HTERT RPE-1 (cell line): ENCODE data around the gene EFNA5.
"Not testable (repeated sequence)": the region's sequence is repeated elsewhere in the genome, so short reads cannot be mapped to it uniquely, and the experiment has no call there.

ENCODE experiments used
- in situ Hi-C: fragments of 300-500 bp; cut with MboI; formaldehyde crosslinking; loops from 4 replicates; pipeline ENCODE4 v1.14.3; 2020; ENCODE audit warnings: low sequenced_read_pairs

Gene EFNA5

GRCh38 chr5:107437986-107438510 is 232.7 kb downstream of the EFNA5 start:
- in situ Hi-C loops: no loop called here

GRCh38 chr5:107437154-107437553 is 233.6 kb downstream of the EFNA5 start:
- in situ Hi-C loops: no loop called here

GRCh38 chr5:107436201-107436600 is 234.5 kb downstream of the EFNA5 start:
- in situ Hi-C loops: no loop called here

GRCh38 chr5:107435061-107435460 is 235.7 kb downstream of the EFNA5 start:
- in situ Hi-C loops: no loop called here

- in situ Hi-C loops: not testable (repeated sequence)
These were observed 237.1 kb downstream of the EFNA5 start for GRCh38 chr5:107433646-107434045.

DNA sequence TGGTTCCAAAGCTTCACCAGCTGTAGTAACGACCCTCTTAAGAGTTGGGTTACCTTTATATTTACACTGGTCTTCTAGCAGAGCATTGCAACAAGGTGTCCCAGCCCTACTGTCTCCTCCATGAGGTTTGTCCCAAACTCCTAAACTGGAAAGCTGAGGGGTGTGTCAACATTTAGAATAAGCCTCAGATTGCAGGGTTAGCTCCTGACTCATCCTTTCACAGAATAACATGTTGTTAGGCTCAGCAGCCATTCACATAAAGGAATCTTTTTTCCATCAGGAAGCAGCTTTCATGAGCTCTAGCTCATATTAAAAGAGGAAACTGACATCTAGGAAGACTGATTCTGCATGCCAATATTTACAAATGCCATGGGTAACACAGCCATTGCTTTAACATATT is 238.7 kb downstream of the EFNA5 start:
- in situ Hi-C loops: no loop called here

DNA sequence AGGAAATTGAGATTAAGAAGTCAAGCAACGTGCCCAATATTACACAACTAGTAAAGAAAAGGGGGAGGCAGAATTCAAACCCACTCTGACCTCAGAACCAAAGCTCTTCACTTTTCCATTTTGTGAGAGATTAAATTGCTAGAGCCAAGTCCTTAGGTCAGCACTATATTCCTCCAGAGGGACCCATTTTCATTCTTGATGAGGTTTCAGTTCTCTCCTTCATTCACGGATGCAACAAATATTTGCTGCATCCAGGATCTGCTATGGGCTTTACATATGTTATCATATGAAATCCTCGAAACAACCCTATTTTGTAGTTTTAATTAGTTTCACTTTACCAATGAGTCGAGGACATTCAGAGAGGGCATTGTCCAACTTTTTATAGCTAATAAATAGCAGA is 239.2 kb downstream of the EFNA5 start:
- in situ Hi-C loops: no loop called here

GRCh38 chr5:107430071-107430625 is 240.6 kb downstream of the EFNA5 start:
- in situ Hi-C loops: no loop called here

GRCh38 chr5:107428303-107428813 is 242.4 kb downstream of the EFNA5 start:
- in situ Hi-C loops: no loop called here

GRCh38 chr5:107426872-107427271 is 243.9 kb downstream of the EFNA5 start:
- in situ Hi-C loops: no loop called here

GRCh38 chr5:107426209-107426608 is 244.5 kb downstream of the EFNA5 start:
- in situ Hi-C loops: no loop called here

DNA sequence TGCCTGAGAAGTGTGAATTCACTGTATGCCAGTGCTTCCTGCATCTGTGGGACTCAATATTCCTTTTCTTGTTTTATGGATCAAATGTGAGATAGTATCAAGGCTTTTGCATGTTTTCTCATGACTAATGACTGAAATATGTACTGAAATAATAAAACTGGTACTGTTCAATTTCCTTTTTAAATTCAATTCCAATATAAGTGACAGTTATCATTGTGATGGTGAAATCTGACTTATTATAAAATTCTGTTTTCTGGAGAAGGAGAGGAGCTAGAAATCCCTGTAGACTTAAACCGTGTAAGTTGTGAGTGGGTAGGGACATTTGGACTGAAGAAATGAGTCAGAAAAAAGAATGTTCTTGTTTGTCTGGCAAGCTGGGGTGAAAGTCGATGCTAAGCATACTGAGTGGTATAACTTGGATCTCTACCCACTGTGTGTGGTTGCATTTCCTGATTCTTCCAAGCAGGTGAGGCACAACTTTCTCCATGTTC is 245.2 kb downstream of the EFNA5 start:
- in situ Hi-C loops: no loop called here

GRCh38 chr5:107424491-107424890 is 246.2 kb downstream of the EFNA5 start:
- in situ Hi-C loops: no loop called here

GRCh38 chr5:107422494-107422893 is 248.2 kb downstream of the EFNA5 start:
- in situ Hi-C loops: no loop called here

DNA sequence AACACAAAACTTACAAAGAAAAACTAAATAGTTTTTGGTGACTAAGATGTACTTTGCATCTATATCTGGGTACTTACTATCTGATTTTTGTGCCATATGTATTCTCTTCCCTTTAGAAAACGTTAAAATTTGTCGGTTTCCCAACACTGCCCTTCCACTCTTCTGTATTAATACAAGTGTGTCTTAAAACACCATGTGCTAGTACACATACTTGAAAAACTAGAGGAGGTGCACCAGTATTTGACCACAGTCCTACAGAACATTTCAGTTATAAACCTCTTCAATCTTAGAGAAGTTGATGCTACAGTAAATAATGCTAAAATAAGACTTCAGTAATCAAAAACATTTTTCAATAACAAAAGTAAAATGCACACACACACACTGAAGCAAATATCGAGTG is 251.2 kb downstream of the EFNA5 start:
- in situ Hi-C loops: no loop called here

GRCh38 chr5:107418902-107419301 is 251.8 kb downstream of the EFNA5 start:
- in situ Hi-C loops: no loop called here

GRCh38 chr5:107418071-107418470 is 252.7 kb downstream of the EFNA5 start:
- in situ Hi-C loops: no loop called here

- in situ Hi-C loops: no loop called here
These were observed 255.0 kb downstream of the EFNA5 start for GRCh38 chr5:107415762-107416161.

DNA sequence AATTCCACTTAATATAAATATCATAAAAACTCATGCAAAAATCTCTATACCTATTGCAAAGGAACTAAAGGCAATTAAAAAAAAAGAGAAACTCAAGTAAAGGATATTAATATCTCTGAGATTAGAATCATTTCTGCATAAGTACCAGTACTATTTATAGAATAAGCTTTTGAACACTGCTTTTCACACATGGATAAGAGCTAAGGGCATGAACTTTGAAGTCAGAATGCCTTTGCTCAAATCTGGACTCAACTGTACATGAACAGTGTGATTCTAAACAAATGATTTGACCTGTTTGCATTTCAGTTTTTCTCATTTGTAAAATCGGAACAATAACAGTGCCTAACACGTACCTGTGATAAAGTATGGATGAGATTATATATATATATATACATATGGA is 255.9 kb downstream of the EFNA5 start:
- in situ Hi-C loops: no loop called here

GRCh38 chr5:107413754-107414153 is 257.0 kb downstream of the EFNA5 start:
- in situ Hi-C loops: no loop called here

GRCh38 chr5:107408564-107408963 is 262.2 kb downstream of the EFNA5 start:
- in situ Hi-C loops: no loop called here

GRCh38 chr5:107407713-107408298 is 262.9 kb downstream of the EFNA5 start:
- in situ Hi-C loops: no loop called here
